GM10266 (cell line): ENCODE results near the gene C4orf36.
"Not testable (repeated sequence)": the region's sequence is repeated elsewhere in the genome, so short reads cannot be mapped to it uniquely, and the experiment has no call there.

ENCODE experiments used
- DNase-seq: peaks from one replicate; pipeline ENCODE4 v3.0.0; 2012; ENCODE audit errors: extremely low spot score
- CTCF ChIP-seq: IDR thresholded peaks from 2 replicates; pipeline ENCODE4 v1.5.1; 2012; ENCODE audit warnings: mild to moderate bottlenecking, low read depth; ENCODE audit not compliant: control insufficient read depth, insufficient read depth; ENCODE audit errors: missing control alignments

Gene C4orf36

GRCh38 chr4:86894455-86894854, 2.2 kb upstream of the C4orf36 start:
- DNase-seq: no peak
- TF ChIP-seq CTCF: no peak

GRCh38 chr4:86893136-86893535, 914 bp upstream of the C4orf36 start:
- no peak for TF ChIP-seq CTCF
- no peak for DNase-seq

GRCh38 chr4:86892636-86892960, 376 bp upstream of the C4orf36 start:
- TF ChIP-seq CTCF: no peak
- DNase-seq: no peak

- DNase-seq: no peak
- no peak for TF ChIP-seq CTCF
Observed at GRCh38 chr4:86890790-86891189, 1.4 kb downstream of the C4orf36 start.

- no peak for DNase-seq
- TF ChIP-seq CTCF: no peak
Observed at GRCh38 chr4:86879641-86880040, 12.6 kb downstream of the C4orf36 start.

GRCh38 chr4:86878640-86879039, 13.6 kb downstream of the C4orf36 start:
- TF ChIP-seq CTCF: no peak
- no peak for DNase-seq

- no peak for DNase-seq
- TF ChIP-seq CTCF: no peak
Observed at GRCh38 chr4:86876894-86877685, 15.1 kb downstream of the C4orf36 start.

GRCh38 chr4:86875436-86875835, 16.8 kb downstream of the C4orf36 start:
- not testable (repeated sequence) for DNase-seq
